Cardiac muscle cell (in vitro differentiated cells and primary cell): ENCODE data around the gene KCNH8. TPM values are rescaled to one million over a fixed set of nuclear protein-coding genes. Genes with fewer than 3 reads are reported as not detected.
"Not testable (repeated sequence)": the region's sequence is repeated elsewhere in the genome, so short reads cannot be mapped to it uniquely, and the experiment has no call there.

Source experiments
- DNase-seq, 2 donors: peaks; one replicate each; pipeline versions ENCODE4 v3.0.0 to v3.0.0-alpha.2; 2010 to 2017; ENCODE audit warnings: low read depth in 1 of 2, low spot score in 1 of 2
- H3K27ac ChIP-seq: fragments of 200-600 bp; sonication (generic); 2 replicates; pipeline ENCODE4 v1.5.1; 2016
- H3K27me3 ChIP-seq: fragments of 200-600 bp; sonication (generic); 2 replicates; pipeline ENCODE4 v1.6.0; 2016; ENCODE audit warnings: control low read depth
- H3K36me3 ChIP-seq: fragments of 200-600 bp; sonication (generic); 2 replicates; pipeline ENCODE4 v1.5.1; 2016; ENCODE audit warnings: control low read depth
- H3K4me1 ChIP-seq: fragments of 200-600 bp; sonication (generic); 2 replicates; pipeline ENCODE4 v1.8.1; 2017; ENCODE audit warnings: low read depth, mild to moderate bottlenecking, mixed run types
- H3K4me3 ChIP-seq: fragments of 200-600 bp; sonication (generic); 2 replicates; pipeline ENCODE4 v1.5.1; 2016; ENCODE audit warnings: mild to moderate bottlenecking
- H3K9me3 ChIP-seq: fragments of 200-600 bp; sonication (generic); 2 replicates; pipeline ENCODE4 v1.5.1; 2017; ENCODE audit warnings: low read depth, mild to moderate bottlenecking, control low read depth
- CTCF ChIP-seq: IDR thresholded peaks from 2 replicates; pipeline ENCODE4 v1.5.1; 2012; ENCODE audit warnings: low read depth, mild to moderate bottlenecking, low read length
- polyA plus RNA-seq: library from polyadenylated mRNA; unstranded; fragments of >200 nt; fragmentation: Nextera tagmentation; extraction: Ambion mirVana; gene quantifications from 2 replicates; pipeline ENCODE4 v1.2.1, GENCODE V29; 2016
- total RNA-seq: library from RNA; depleted of rRNA; stranded (reverse); fragments of >200 nt; gene quantifications from 2 replicates; pipeline ENCODE4 v1.2.3, GENCODE V29; 2016

KCNH8 gene
- total and polyA plus RNA-seq, 2 experiments from 2014 or later: 0.86 TPM; not detected in 1

GRCh38 chr3:19221081-19221480, 72.8 kb downstream of the KCNH8 start:
- Histone ChIP-seq H3K36me3 (no peaks in the 10 kb centered on the region), H3K27ac (no peak overlapping the region), H3K4me3 (no peak overlapping the region), H3K27me3 (no peaks in the 10 kb centered on the region), H3K4me1 (no peaks in the 10 kb centered on the region), H3K9me3 (no peaks in the 10 kb centered on the region)
- TF ChIP-seq CTCF: no peak
- DNase-seq: no peak

DNA sequence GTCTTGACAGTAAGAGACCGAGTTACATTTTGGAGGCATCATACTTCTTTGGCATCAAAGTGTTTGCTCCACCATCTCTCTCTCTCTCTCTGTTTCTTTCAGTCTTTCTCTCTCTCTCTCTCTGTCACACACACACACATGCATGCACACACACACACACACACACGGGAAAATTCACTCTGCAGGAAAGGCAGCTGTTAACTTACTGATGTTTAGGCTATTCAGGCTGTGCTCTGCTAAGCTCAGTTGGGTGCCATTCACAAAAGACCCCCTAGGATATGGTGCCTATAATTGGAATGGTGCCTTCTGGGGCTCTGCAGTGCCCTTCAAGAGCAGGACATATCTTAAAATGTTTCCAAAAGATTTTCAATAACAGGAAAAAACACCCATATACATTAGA, 78.2 kb downstream of the KCNH8 start:
- no peak for DNase-seq
- Histone ChIP-seq H3K4me1 (no peaks in the 10 kb centered on the region), H3K9me3 (no peaks in the 10 kb centered on the region), H3K27ac (no peak overlapping the region), H3K4me3 (no peak overlapping the region), H3K27me3 (no peaks in the 10 kb centered on the region), H3K36me3 (no peaks in the 10 kb centered on the region)
- no peak for TF ChIP-seq CTCF

GRCh38 chr3:19228167-19228566, 79.9 kb downstream of the KCNH8 start:
- Histone ChIP-seq H3K27ac (no peak overlapping the region), H3K9me3 (no peaks in the 10 kb centered on the region), H3K4me3 (no peak overlapping the region), H3K27me3 (no peaks in the 10 kb centered on the region), H3K36me3 (no peaks in the 10 kb centered on the region), H3K4me1 (no peaks in the 10 kb centered on the region)
- no peak for TF ChIP-seq CTCF
- no peak for DNase-seq

DNA sequence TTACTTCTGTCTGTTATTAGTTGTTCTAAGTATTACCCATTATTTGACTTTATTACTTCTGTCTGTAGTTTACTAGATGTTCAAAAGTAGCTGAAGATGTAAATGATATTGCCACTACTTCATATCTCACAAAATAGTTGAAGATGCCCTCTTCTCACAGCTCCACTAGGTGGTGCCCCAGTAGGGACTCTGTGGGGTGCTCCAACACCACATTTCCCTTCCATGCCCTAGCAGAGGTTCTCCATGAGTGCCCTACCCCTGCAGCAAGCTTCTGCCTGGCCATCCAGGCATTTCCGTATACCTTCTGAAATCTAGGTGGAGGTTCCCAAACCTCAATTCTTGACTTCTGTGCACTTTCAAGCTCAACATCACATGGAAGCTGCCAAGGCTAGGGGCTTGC, 80.8 kb downstream of the KCNH8 start:
- H3K9me3 ChIP-seq: no peaks in the 10 kb centered on the region
- no peak overlapping the region for H3K27ac ChIP-seq
- H3K27me3 ChIP-seq: no peaks in the 10 kb centered on the region
- no peak for DNase-seq
- H3K4me1 ChIP-seq: no peaks in the 10 kb centered on the region
- no peak for TF ChIP-seq CTCF
- H3K36me3 ChIP-seq: no peaks in the 10 kb centered on the region
- no peak overlapping the region for H3K4me3 ChIP-seq

DNA sequence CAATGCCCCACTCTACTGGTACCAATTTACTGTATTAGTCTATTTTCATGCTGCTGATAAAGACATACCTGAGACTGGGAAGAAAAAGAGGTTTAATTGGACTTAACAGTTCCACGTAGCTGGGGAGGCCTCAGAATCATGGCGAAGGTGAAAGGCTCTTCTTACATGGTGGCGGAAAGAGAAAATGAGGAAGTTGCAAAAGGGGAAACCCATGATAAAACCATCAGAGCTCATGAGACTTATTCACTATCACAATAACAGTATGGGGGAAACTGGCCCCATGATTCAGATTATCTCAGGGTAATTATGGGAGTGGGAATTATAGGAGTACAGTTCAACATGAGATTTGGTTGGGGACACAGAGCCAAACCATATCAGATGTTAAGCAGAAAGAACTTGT, 81.6 kb downstream of the KCNH8 start:
- H3K27me3 ChIP-seq, H3K4me3 ChIP-seq, H3K36me3 ChIP-seq, H3K4me1 ChIP-seq, H3K9me3 ChIP-seq, DNase-seq, H3K27ac ChIP-seq: not testable (repeated sequence)

- Histone ChIP-seq H3K9me3 (no peaks in the 10 kb centered on the region), H3K27me3 (no peaks in the 10 kb centered on the region), H3K36me3 (no peaks in the 10 kb centered on the region), H3K27ac (no peak overlapping the region), H3K4me3 (no peak overlapping the region), H3K4me1 (no peaks in the 10 kb centered on the region)
- no peak for DNase-seq
- no peak for TF ChIP-seq CTCF
Observed at GRCh38 chr3:19231792-19232461, 83.6 kb downstream of the KCNH8 start.
